Measurements from ENCODE around the gene PROSER3. TPM values are rescaled to one million over a fixed set of nuclear protein-coding genes. Genes with fewer than 3 reads are reported as not detected.

The PROSER3 gene
- total and polyA plus RNA-seq, 8 donors: 7.2 to 19.6 (median 8.6) TPM

DNA sequence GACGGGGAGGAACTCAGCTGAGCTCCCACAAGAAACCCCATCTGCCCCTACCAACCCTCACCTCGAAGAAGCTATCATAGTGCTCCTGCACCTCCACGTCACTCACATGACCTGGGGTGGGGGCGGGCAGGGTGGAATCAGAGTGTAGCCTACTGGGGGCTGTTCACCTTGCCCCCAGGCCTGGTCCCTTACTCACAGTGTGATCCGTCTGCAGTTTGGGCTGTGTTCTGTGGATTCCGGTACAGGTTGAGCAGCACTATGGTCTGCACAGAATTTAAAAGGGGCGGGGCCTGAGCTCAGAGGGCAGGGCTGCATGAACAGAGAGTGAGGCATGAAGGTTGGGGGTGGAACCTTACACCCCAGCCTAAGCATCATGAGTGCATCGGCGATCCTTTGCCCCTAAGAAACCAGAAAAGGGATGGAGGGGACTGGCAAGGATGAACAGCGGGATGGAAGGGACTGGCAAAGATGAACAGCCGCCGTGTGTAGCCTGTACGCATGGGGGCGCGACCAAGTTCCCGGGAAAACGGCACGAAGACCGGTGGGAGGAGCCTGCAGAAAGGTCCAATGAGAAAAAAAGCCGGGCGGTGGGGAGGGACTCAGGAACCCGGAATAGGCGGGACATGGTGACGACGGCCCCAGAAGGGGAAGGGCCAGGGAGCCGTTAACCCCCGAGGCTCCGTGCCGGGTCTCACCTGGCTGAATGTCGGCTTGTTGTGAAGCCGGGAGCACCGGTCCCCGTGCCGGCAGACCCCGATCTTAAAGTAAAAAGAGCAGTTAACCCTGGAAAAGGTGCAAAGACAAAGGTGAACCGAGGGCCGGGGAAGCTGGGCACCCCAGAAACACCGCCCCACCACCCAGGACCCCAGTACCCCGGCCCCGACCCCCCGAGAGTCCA, 13.3 kb upstream of the PROSER3 start:
- Histone ChIP-seq H3K36me3 (no peaks in the 10 kb centered on the region), H3K4me1 (peaks cover 7 to 25% (median 10%) of the 10 kb centered on the region in 3 donors), H3K27ac (peak overlapping the region; percentile 100), H3K9me3 (no peaks in the 10 kb centered on the region), H3K4me3 (peak overlapping the region; percentile 81 to 99 (median 83)), H3K27me3 (no peaks in the 10 kb centered on the region)
- WGBS, 2 donors: 8 to 9% methylated on average over 41 of the region's 41 CpGs
- peak; percentile 70 to 82 (median 72) for ATAC-seq
- TF ChIP-seq, protein P1, sequence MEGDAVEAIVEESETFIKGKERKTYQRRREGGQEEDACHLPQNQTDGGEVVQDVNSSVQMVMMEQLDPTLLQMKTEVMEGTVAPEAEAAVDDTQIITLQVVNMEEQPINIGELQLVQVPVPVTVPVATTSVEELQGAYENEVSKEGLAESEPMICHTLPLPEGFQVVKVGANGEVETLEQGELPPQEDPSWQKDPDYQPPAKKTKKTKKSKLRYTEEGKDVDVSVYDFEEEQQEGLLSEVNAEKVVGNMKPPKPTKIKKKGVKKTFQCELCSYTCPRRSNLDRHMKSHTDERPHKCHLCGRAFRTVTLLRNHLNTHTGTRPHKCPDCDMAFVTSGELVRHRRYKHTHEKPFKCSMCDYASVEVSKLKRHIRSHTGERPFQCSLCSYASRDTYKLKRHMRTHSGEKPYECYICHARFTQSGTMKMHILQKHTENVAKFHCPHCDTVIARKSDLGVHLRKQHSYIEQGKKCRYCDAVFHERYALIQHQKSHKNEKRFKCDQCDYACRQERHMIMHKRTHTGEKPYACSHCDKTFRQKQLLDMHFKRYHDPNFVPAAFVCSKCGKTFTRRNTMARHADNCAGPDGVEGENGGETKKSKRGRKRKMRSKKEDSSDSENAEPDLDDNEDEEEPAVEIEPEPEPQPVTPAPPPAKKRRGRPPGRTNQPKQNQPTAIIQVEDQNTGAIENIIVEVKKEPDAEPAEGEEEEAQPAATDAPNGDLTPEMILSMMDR (IDR thresholded peaks at IDR 0.05): no peak
- FAIRE-seq: no peak
- intact Hi-C loops (cut with DNase I): no loop called here
- peak; percentile 87 to 97 (median 95) for DNase-seq

DNA sequence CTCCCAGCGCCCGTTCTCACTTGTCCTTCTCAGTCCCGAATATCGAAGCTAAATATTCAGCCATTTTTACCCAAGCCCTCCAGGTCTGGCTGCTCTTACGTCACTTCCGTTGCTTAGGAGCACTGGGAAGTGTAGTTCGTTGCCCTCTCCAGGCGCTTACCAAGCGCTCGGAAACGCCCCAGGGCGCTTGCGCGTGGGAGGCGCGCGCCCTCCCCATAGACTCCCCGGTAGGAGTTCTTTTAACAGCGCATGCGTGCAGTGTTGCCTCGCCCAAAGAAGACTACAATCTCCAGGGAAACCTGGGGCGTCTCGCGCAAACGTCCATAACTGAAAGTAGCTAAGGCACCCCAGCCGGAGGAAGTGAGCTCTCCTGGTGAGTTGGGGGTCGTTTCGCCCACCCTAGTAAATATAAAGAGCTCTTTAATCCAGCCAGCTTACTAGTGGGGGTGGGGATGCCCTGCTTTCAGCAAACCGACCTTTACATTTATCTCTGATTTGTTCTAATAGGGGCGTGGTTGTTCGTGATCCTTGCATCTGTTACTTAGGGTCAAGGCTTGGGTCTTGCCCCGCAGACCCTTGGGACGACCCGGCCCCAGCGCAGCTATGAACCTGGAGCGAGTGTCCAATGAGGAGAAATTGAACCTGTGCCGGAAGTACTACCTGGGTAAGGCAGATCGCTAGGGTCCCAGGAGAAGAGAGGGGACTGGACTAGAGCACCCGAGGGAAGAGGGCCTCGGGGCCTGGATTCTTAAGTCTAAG, 12.5 kb upstream of the PROSER3 start, which contains the start of the genes PSENEN and U2AF1L4:
TSS of gene PSENEN (plus strand) at position 324 of the 759 bp plus-strand sequence. CDS start at position 604, 280 bp downstream.
TSS of gene U2AF1L4 (minus strand) at position 91 of the 759 bp plus-strand sequence. CDS start at position 64, 27 bp downstream.
- peaks cover 6 to 25% (median 7%) of the 10 kb centered on the region in 3 donors for H3K4me1 ChIP-seq
- no peaks in the 10 kb centered on the region for H3K36me3 ChIP-seq
- TF ChIP-seq, protein P1 (IDR thresholded peaks at IDR 0.05): no peak
- ATAC-seq (peak; percentile 73 to 85 (median 80)), DNase-seq (peak; percentile 92 to 99 (median 98)), FAIRE-seq (peak; percentile 95)
- H3K27ac ChIP-seq: peak within 1 kb of the TSS; percentile 100
- H3K9me3 ChIP-seq: no peaks in the 10 kb centered on the region
- intact Hi-C loops (cut with DNase I): no loop called here
- WGBS, 2 donors: 0 to 1% methylated on average over 40 of the region's 40 CpGs
- H3K4me3 ChIP-seq: peak within 1 kb of the TSS; percentile 81 to 99 (median 83)
- no peaks in the 10 kb centered on the region for H3K27me3 ChIP-seq

DNA sequence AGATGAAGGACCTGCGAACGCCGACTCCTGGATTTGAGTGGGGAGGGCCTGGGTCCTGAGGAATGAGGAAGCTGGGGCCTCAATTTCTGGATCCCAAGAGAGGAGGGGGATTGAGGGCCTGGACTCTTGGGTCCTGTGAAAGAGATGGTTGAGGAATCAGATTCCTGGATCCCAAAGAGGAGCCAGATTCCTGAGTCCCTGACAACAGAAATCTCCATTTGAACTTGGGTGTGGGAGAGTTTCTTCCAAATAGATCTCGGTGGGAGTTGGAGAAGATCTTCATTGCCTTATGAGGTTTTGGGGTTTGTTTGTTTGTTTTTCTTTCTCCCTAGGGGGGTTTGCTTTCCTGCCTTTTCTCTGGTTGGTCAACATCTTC, 11.9 kb upstream of the PROSER3 start:
- DNase-seq: no peak
- H3K36me3 ChIP-seq: no peaks in the 10 kb centered on the region
- FAIRE-seq: no peak
- intact Hi-C loops (cut with DNase I): no loop called here
- WGBS, 2 donors: 0 to 16% methylated on average over 4 of the region's 4 CpGs
- no peaks in the 10 kb centered on the region for H3K9me3 ChIP-seq
- no peak for ATAC-seq
- peak overlapping the region in 3 of 4 donors; percentile 100 for H3K27ac ChIP-seq
- TF ChIP-seq, protein P1 (IDR thresholded peaks at IDR 0.05): no peak
- H3K4me1 ChIP-seq: peaks cover 6 to 25% (median 7%) of the 10 kb centered on the region in 3 donors
- no peaks in the 10 kb centered on the region for H3K27me3 ChIP-seq
- peak overlapping the region; percentile 81 to 99 (median 83) for H3K4me3 ChIP-seq

DNA sequence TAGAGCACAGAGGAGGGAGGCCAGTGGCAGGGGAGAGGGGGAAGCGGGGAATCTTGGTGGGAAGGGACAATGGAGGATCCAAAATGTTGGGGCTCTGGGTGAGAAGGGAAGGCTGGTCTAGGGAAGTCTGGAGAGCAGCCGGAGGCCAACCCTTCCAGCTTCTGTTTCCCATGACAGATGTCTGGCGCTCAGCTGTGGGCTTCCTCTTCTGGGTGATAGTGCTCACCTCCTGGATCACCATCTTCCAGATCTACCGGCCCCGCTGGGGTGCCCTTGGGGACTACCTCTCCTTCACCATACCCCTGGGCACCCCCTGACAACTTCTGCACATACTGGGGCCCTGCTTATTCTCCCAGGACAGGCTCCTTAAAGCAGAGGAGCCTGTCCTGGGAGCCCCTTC, 11.4 kb upstream of the PROSER3 start:
- Histone ChIP-seq H3K9me3 (no peaks in the 10 kb centered on the region), H3K36me3 (no peaks in the 10 kb centered on the region), H3K4me1 (peaks cover 6 to 25% (median 7%) of the 10 kb centered on the region in 3 donors), H3K4me3 (peak overlapping the region in 1 of 4 donors; percentile 85), H3K27me3 (no peaks in the 10 kb centered on the region), H3K27ac (no peak overlapping the region)
- DNase-seq (no peak), ATAC-seq (no peak), FAIRE-seq (no peak)
- intact Hi-C loops (cut with DNase I): no loop called here
- 72 to 92% methylated on average over 5 of the region's 5 CpGs for WGBS, 2 donors
- TF ChIP-seq, protein P1 (IDR thresholded peaks at IDR 0.05): no peak
